Activated T-cell treated with anti-CD3 and anti-CD28 coated beads, Interleukin-2, amount 50 U/mL, for 48 hours (primary cell): ENCODE results near the gene PCF11.

Experiments used
- DNase-seq, 2 experiments: peaks; one replicate each; pipeline ENCODE4 v3.0.0-alpha.2; 2020

PCF11 gene

DNA sequence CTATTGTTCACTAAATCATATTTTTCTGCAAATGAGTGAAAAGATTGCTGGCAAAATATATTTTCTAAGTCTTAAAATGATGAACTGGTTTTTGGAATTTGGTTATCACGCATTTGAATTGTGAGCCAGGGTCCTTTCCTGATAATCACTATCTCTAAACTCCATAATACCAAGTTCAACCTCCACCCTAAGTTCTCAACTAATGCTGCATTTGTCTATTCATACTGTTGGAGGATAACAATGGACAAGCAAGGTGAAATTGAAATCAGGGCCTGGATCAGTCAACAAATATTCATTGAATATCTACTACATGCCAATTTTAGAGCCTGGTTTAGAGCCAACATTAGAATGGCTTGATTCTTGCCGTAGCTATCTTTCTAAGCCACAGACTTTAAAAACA is 4.7 kb upstream of the PCF11 start:
- no peak for DNase-seq

DNA sequence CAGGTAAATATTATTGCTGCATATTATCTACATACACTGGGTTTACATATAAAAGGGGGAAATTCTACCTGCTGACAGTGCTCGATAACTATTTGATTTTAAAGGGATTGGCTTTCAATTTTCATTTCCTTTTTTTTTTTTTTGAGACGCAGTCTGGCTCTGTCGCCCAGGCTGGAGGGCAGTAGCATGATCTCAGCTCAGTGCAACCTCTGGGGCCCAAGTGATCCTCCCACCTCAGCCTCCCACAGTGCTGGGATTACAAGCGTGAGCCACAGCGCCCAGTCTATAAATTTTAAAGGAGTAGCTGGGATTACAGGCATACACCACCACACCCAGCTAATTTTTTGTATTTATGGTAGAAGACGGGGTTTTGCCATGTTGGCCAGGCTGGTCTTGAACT is 3.2 kb upstream of the PCF11 start:
- DNase-seq: no peak

GRCh38 chr11:83156144-83156995 is 561 bp upstream of the PCF11 start:
- DNase-seq: peak in 1 of 2 experiments; percentile 98

DNA sequence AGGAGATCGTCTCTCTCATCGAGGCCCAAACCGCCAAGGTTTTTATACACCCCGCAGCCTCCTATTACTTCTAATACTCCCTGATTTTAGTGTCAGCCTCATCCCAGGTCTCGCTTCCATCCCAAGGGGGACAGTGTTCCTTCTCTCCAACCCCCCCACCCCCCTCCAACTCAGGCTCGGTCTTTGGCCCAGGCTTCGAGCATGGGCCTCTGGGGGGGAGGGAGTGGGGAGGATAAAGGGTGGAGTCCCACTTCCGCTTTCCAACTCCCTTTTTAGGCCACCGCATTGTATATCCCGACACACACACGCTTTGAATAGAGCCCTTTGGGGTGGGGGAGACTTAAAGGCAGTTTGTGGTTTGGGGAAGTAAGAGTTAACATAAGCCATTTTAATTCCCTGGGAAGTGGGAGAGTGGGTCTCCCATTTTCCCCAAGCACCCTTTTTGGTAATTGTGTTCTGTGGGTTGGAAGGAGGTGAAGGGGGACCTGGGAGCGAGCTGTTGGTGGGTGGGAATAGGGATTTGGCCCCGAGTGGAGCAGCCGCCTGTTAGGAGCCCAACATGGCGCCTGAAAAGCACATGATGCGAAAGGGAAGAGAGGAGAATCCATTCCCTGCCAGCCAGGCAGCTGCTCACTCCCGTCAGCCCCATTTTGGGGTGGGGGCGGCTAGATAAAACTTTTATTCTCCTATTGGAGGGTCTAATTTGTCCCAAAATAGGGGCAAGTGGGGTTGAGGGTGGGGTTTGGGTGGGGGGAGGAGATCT is 844 bp downstream of the PCF11 start:
- peak; percentile 68 to 76 for DNase-seq

- DNase-seq: no peak
These were observed 1.4 kb downstream of the PCF11 start for GRCh38 chr11:83158357-83158786.

- no peak for DNase-seq
These were observed 2.3 kb downstream of the PCF11 start for GRCh38 chr11:83158965-83159901.

DNA sequence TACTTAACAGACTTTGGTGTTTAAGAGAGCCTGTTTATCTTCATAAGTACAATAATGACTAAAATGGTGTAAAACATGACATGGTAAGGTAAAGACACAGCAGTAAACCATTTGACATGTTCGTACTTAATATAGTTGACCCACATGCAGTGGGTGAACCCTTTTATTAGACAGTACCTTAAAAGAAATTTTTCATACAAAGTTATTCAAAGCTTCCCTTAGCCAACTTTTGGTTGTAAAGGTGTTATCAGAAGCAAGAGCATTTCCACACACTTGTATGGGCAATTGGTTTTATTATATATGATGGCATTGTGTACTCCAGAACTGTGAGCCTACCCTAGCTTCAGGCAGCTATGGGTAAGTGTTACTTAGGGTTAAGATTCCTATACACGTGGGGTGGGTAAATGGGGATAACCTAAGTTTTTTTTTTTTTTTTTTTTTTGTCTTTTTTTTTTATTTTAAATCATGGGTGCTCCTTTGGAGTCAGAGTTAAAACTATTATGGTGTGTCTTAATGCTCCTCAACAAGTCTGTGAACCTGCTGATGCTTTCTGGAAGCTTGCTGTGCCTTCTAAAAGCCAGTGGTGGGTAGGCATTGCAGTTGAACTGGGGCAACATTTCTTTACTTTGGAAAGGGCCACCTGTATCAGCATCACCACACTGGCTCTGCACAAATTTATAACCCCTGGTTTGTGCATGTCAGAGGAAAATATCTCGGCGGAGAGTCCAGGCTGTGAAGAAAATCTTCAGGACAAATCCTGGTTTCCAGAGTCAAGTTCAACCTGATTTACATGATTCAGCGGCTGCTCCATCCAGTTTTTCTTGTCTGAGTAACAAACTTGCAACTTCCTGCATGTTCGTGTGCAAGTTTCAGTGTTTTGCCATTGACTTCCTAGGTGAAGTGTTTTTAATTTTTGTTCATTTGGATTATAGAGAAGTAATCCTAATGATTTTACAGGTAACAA is 3.3 kb downstream of the PCF11 start:
- DNase-seq: peak in 1 of 2 experiments; percentile 33

DNA sequence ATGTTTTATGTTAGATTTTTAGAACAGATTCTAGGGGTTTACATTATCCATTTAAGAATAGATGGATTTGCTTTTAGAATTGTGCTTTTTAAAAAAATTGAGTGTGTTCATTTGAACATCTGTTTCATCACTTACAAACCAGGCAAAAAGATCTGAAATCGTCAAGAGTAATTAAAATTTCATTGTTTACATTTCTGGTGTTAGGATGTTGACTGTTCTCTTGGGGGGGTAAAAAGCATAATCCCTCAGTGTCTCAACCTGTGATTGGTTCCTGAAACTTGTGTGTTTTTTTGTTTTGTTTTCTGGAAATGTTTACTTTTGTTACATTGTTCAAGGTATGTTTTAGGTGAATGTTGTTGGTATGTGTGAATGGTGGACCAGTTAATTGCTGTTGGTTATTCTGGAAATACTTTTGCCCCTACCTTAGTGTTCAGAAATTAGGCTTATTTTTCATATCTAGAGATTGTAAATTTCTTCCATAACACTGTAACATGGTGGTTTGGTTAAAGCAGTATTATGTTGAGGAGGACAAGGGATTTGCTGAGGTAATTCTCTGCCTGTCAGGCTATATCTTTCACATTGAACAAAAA is 4.8 kb downstream of the PCF11 start:
- DNase-seq: no peak

GRCh38 chr11:83162377-83162776 is 5.4 kb downstream of the PCF11 start:
- no peak for DNase-seq

DNA sequence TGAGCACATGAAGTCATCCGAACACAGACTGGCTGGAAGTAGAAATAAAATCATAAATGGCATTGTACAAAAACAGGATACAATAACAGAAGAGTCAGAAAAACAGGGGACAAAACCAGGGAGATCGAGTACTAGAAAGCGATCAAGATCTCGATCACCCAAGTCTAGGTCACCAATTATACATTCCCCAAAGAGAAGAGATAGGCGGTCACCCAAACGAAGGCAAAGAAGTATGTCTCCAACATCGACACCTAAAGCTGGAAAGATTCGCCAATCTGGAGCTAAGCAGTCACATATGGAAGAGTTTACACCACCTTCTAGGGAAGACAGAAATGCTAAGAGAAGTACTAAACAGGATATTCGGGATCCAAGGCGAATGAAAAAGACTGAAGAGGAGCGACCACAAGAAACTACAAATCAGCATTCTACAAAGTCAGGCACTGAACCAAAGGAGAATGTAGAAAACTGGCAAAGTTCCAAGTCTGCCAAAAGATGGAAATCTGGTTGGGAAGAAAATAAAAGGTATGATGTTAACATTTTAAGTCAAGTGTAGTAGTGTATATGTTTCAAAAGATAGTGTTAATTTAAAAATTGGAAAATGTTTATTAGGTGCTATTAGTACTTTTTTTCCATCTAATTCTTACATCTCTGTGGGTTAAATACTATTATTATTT is 9.4 kb downstream of the PCF11 start:
- no peak for DNase-seq

- no peak for DNase-seq
These were observed 11.8 kb downstream of the PCF11 start for GRCh38 chr11:83168756-83169155.

GRCh38 chr11:83170865-83171264 is 13.9 kb downstream of the PCF11 start:
- DNase-seq: no peak

DNA sequence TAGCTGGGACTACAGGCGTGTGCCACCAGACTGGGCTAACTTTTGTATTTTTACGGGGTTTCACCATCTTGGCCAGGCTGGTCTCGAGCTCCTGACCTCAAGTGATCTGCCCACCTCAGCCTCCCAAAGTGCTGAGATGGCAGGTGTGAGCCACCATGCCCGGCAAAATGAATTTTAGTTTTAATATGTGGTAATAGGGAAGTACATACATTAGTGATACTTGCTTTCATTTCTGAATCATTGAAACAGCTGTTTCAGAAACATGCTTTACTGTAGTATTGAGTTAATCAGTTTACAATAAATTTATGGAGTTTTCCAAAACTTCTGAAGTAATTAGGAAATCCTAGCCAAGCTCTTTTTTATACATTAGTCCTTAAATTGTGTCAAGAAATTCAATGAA is 15.6 kb downstream of the PCF11 start:
- DNase-seq: no peak

GRCh38 chr11:83174008-83174407 is 17.1 kb downstream of the PCF11 start:
- DNase-seq: no peak

DNA sequence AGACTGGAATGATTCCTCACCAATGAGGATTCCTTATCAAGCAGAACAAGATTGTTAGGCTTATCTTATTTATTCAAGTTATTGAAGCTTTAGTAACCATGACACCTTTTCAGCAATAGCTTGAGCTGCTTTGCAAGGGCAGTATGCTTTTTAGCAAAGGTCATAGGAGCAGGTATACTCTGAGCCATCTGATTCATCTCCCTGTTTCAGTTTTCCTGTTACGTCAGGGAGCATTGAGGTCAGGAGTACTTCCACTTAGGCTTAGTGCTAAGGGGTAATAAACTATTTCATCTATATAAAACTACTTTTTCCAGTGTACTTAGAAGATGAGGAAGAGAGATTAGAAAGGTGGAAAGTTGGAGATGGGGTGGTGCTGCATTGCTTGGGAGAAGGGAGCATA is 18.9 kb downstream of the PCF11 start:
- DNase-seq: no peak

DNA sequence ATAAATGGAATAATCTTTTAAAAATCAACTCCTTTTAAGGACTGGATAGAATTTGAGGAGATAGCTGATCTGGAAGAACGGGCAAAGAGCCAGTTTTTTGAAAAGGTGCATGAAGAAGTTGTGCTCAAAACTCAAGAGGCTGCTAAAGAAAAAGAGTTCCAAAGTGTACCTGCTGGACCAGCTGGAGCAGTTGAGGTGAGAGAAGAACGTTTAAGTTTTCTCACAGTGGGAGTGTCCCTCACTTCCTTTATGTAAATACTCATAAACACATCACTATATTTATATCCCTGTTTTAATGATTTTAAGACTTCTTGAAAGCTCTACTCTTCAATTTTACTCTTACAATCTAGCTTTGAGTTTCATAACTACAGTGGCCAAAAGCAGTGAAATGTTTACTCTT is 24.9 kb downstream of the PCF11 start:
- no peak for DNase-seq

- no peak for DNase-seq
These were observed 28.8 kb downstream of the PCF11 start for GRCh38 chr11:83185767-83186166.

- no peak for DNase-seq
These were observed 30.5 kb downstream of the PCF11 start for GRCh38 chr11:83187465-83187864.

DNA sequence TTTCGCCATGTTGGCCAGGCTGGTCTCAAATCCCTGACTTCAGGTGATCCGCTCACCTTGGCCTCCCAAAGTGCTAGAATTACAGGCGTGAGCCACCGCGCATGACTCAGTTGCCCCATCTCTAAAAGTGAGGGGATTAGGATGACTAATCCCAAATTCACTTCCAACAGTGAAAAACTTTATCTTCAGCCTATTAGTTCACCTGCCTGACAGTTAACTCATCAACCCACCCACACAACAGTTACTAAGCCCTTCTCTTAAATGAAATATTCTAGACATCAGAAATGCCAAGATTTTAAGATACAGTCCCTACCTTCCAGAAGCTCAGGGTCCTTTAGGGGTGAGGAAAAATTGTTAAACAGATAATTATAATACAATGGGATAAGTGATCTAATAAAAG is 34.6 kb downstream of the PCF11 start:
- no peak for DNase-seq

- DNase-seq: no peak
These were observed 35.1 kb downstream of the PCF11 start for GRCh38 chr11:83191986-83192385.
